Adrenal gland (tissue), 5 donors: ENCODE data around the gene OPRM1.

ENCODE experiments used
- POLR2A ChIP-seq, 2 donors: fragments of 450-650 bp; IDR thresholded peaks; one replicate each; pipeline ENCODE4 v1.6.1; 2017; ENCODE audit warnings: antibody characterized with exemption in 2 of 2, mild to moderate bottlenecking in 2 of 2, moderate library complexity in 1 of 2
- TF ChIP-seq, protein P1 (sequence below), 6 experiments: fragments of 450-650 bp in 4 of 6; fragments of 200-600 bp in 2 of 6; sonication (generic) in 1 of 6; IDR thresholded peaks; 1 replicate in 5 of 6; 2 replicates in 1 of 6; pipeline versions ENCODE4 v1.5.1 to v1.8.0; 2016 to 2021; ENCODE audit warnings: antibody characterized with exemption in 6 of 6, mild to moderate bottlenecking in 2 of 6, moderate library complexity in 1 of 6
- donor health status: DM: no; HTN: no; CAD: no.

DNA sequence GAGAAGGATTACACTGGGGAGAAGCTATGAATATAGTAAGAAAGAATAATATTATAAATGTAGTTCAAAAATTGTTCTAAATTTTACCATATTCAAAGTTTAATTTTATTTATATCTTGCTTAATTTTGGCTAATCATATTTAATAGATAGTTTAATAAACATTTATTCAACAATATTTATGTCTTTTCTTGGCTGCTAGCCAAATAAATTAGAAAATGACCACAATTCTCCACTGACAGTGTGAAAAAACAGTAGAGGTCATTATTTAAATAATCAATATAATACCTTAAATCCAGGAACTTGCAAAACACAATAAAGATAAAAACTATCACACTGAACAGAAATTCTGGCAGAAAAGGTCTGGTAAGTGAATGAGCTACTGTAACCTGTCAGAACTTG, 171.6 kb downstream of the OPRM1 start:
- TF ChIP-seq, protein P1, sequence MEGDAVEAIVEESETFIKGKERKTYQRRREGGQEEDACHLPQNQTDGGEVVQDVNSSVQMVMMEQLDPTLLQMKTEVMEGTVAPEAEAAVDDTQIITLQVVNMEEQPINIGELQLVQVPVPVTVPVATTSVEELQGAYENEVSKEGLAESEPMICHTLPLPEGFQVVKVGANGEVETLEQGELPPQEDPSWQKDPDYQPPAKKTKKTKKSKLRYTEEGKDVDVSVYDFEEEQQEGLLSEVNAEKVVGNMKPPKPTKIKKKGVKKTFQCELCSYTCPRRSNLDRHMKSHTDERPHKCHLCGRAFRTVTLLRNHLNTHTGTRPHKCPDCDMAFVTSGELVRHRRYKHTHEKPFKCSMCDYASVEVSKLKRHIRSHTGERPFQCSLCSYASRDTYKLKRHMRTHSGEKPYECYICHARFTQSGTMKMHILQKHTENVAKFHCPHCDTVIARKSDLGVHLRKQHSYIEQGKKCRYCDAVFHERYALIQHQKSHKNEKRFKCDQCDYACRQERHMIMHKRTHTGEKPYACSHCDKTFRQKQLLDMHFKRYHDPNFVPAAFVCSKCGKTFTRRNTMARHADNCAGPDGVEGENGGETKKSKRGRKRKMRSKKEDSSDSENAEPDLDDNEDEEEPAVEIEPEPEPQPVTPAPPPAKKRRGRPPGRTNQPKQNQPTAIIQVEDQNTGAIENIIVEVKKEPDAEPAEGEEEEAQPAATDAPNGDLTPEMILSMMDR (IDR thresholded peaks at IDR 0.05), result no peak
- no peak for TF ChIP-seq POLR2A (IDR thresholded peaks at IDR 0.05)
